Lower lobe of right lung (tissue), 2 donors: ENCODE measurements around the gene PLAAT3. TPM values are rescaled to one million over a fixed set of nuclear protein-coding genes. Genes with fewer than 3 reads are reported as not detected.
A peak's percentile ranks its signal among the peaks of the same experiment; 100 is the strongest.

ENCODE experiments used
- ATAC-seq, 2 donors: fragments of 200-7000 bp; cut with Tn5 transposase; one replicate each; pipeline ENCODE4 v1.9.1; 2020 to 2022; ENCODE audit warnings: mild to moderate bottlenecking in 2 of 2, moderate library complexity in 2 of 2
- DNase-seq: peaks from one replicate; pipeline ENCODE4 v3.0.0-alpha.2; 2020
- H3K27ac ChIP-seq: fragments of 200-600 bp; one replicate; pipeline ENCODE4 v1.8.0; 2022
- H3K27me3 ChIP-seq: fragments of 200-600 bp; one replicate; pipeline ENCODE4 v1.8.0; 2022; ENCODE audit warnings: low read depth
- H3K36me3 ChIP-seq: fragments of 200-600 bp; one replicate; pipeline ENCODE4 v1.8.0; 2022; ENCODE audit warnings: mild to moderate bottlenecking
- H3K4me1 ChIP-seq: fragments of 200-600 bp; one replicate; pipeline ENCODE4 v1.8.0; 2022
- H3K4me3 ChIP-seq: fragments of 200-600 bp; one replicate; pipeline ENCODE4 v1.8.0; 2022; ENCODE audit warnings: mild to moderate bottlenecking
- H3K9me3 ChIP-seq: fragments of 200-600 bp; one replicate; pipeline ENCODE4 v1.8.0; 2022
- intact Hi-C: fragments of 100-400 bp; cut with DNase I; formaldehyde crosslinking; loops from one replicate; pipeline ENCODE4 v1.11.0; 2022
- total RNA-seq: library from RNA; stranded (reverse); fragmentation: NEBNext Ultra II Directional; extraction: Animal tissue kit (Norgen Biotek cat#: 25700); gene quantifications from one replicate; pipeline ENCODE4 v1.2.1, GENCODE V29; 2021
- TF ChIP-seq, protein P1 (sequence below): fragments of 200-600 bp; IDR thresholded peaks from one replicate; pipeline ENCODE4 v1.8.0; 2022; ENCODE audit warnings: antibody characterized with exemption, mild to moderate bottlenecking
- donor health status: DM: no; HTN: yes; CAD: no; lungs with severe emphysema.

The PLAAT3 gene
- total RNA-seq, 1 donor from 2014 or later = 81.9 TPM

DNA sequence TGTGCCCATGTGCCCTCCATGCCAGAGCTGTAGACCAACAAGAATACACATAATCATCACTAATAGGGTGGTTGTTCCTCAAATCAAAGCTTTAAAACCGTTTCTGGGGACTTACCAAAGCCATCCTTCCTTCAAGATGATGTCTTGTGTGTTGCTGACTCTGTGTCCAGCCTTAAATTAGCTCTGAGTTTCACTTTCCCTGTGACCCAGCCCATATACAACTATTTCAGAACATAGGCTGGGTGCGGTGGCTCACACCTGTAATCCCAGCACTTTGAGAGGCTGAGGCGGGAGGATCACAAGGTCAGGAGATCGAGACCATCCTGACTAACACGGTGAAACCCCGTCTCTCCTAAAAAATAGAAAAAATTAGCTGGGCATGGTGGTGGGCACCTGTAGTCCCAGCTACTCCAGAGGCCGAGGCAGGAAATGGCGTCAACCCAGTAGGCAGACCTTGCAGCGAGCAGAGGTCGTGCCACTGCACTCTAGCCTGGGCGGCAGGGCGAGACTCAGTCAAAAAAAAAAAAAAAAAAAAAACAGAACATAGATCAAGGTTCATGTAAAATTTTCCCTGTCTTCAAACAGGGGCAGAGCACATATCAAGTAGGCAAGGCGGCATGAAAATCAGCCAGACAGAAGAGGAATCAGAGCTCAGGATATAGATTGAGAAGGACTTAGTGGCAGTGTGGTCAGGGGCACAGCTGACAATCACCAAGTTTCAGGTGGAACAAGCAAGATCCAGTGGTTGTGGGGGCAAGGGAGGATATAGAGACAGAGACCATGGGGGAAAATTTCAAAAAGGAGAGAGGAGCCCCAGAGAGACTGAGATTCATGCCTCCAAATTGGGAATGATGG is 50.8 kb downstream of the PLAAT3 start, which contains the start of gene PLAAT2:
Gene PLAAT2 (minus strand): TSS at position 179 of the 855 bp plus-strand sequence. CDS start 55 bp downstream, at position 124.
- TF ChIP-seq, protein P1, sequence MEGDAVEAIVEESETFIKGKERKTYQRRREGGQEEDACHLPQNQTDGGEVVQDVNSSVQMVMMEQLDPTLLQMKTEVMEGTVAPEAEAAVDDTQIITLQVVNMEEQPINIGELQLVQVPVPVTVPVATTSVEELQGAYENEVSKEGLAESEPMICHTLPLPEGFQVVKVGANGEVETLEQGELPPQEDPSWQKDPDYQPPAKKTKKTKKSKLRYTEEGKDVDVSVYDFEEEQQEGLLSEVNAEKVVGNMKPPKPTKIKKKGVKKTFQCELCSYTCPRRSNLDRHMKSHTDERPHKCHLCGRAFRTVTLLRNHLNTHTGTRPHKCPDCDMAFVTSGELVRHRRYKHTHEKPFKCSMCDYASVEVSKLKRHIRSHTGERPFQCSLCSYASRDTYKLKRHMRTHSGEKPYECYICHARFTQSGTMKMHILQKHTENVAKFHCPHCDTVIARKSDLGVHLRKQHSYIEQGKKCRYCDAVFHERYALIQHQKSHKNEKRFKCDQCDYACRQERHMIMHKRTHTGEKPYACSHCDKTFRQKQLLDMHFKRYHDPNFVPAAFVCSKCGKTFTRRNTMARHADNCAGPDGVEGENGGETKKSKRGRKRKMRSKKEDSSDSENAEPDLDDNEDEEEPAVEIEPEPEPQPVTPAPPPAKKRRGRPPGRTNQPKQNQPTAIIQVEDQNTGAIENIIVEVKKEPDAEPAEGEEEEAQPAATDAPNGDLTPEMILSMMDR = no peak
- H3K4me3 ChIP-seq = no peak within 1 kb of the TSS
- no peaks in the 10 kb centered on the region for H3K9me3 ChIP-seq
- no peaks in the 10 kb centered on the region for H3K36me3 ChIP-seq
- DNase-seq (no peak), ATAC-seq (no peak)
- no peaks in the 10 kb centered on the region for H3K27me3 ChIP-seq
- H3K4me1 ChIP-seq = peaks cover 42% of the 10 kb centered on the region
- intact Hi-C loops = no loop called here
- H3K27ac ChIP-seq = peak within 1 kb of the TSS; percentile 76

GRCh38 chr11:63560506-63561180 is 53.6 kb downstream of the PLAAT3 start:
- ATAC-seq (peak; percentile 90 to 93), DNase-seq (peak; percentile 83)
- TF ChIP-seq, protein P1 = no peak
- H3K4me1 ChIP-seq = peaks cover 31% of the 10 kb centered on the region
- intact Hi-C loops = no loop called here
- no peaks in the 10 kb centered on the region for H3K27me3 ChIP-seq
- no peaks in the 10 kb centered on the region for H3K9me3 ChIP-seq
- peak overlapping the region; percentile 82 for H3K27ac ChIP-seq
- H3K4me3 ChIP-seq = no peak overlapping the region
- no peaks in the 10 kb centered on the region for H3K36me3 ChIP-seq

- intact Hi-C loops = no loop called here
- DNase-seq (no peak), ATAC-seq (peak in 1 of 2 donors; percentile 36)
- H3K4me3 ChIP-seq = no peak overlapping the region
- TF ChIP-seq, protein P1 = no peak
- H3K9me3 ChIP-seq = no peaks in the 10 kb centered on the region
- peak overlapping the region; percentile 62 for H3K27ac ChIP-seq
- no peaks in the 10 kb centered on the region for H3K27me3 ChIP-seq
- H3K4me1 ChIP-seq = peaks cover 27% of the 10 kb centered on the region
- no peaks in the 10 kb centered on the region for H3K36me3 ChIP-seq
These were observed 55.6 kb downstream of the PLAAT3 start for GRCh38 chr11:63558459-63559157.

DNA sequence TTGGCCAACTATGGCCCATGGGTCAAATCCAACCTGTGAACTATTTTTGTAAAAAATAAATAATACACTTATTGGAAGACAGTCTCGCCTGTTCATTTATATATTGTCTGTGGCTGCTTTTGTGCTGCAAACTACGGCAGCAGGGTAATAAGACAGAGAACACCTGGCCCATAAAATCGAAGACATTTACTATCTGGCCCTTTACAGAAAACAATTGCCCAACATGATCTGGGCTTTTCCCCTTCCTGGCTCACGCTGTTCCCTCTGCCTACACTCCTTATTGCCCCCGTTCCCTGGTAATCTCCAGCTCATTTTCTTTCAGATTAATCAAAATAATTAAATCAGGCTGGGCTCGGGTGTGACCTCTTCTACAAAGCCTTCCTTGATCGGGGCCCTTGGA is 56.7 kb downstream of the PLAAT3 start:
- DNase-seq (no peak), ATAC-seq (no peak)
- Histone ChIP-seq H3K27me3 (no peaks in the 10 kb centered on the region), H3K4me1 (peaks cover 33% of the 10 kb centered on the region), H3K9me3 (no peaks in the 10 kb centered on the region), H3K4me3 (no peak overlapping the region), H3K27ac (no peak overlapping the region), H3K36me3 (no peaks in the 10 kb centered on the region)
- intact Hi-C loops = no loop called here
- TF ChIP-seq, protein P1 = no peak

DNA sequence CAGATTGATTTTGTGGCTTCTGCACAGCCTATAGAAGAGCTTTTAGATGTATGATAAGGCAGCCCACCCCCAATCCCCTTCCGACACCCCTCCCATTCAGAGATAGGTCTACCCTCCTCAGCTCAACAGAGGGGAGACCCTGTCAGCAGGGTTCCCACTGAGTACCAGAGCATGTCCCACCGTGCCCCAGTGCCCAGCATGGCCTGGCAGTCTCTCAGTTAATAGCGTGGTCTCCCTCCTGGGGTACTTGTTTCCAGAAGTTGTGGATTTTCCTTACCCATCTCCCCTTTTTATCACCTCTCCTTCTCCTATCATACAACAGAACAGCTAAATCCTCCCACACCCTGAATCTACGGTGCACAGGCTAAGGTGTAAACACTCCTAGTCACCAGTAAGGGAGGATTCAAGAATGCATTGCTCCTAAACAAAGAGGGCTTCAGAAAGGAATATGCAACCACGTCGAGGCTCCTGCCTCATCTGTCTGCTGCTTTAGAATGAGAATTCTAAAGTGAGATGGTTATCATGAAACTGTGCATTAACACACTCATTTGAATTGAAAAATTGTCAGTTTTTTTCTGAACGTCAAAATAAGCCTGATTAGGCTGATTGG is 57.7 kb downstream of the PLAAT3 start:
- Histone ChIP-seq H3K9me3 (no peaks in the 10 kb centered on the region), H3K4me3 (no peak overlapping the region), H3K4me1 (peaks cover 33% of the 10 kb centered on the region), H3K36me3 (no peaks in the 10 kb centered on the region), H3K27ac (no peak overlapping the region), H3K27me3 (no peaks in the 10 kb centered on the region)
- ATAC-seq (no peak), DNase-seq (no peak)
- intact Hi-C loops = no loop called here
- TF ChIP-seq, protein P1 = no peak
